Left ventricle myocardium inferior (tissue), 1 donor: ENCODE measurements around the gene LOC101059915. TPM values are rescaled to one million over a fixed set of nuclear protein-coding genes. Genes with fewer than 3 reads are reported as not detected.
"Not testable (repeated sequence)": the region's sequence is repeated elsewhere in the genome, so short reads cannot be mapped to it uniquely, and the experiment has no call there.

Experiments used
- DNase-seq: peaks from one replicate; pipeline ENCODE4 v3.0.0-alpha.2; 2020
- H3K27ac ChIP-seq: fragments of 200-600 bp; replicated peaks from 2 replicates; pipeline ENCODE4 v1.8.0; 2021
- H3K27me3 ChIP-seq: fragments of 200-600 bp; 2 replicates; pipeline ENCODE4 v1.8.0; 2021; ENCODE audit warnings: low read depth
- H3K36me3 ChIP-seq: fragments of 200-600 bp; 2 replicates; pipeline ENCODE4 v1.8.0; 2021
- H3K4me1 ChIP-seq: fragments of 200-600 bp; 2 replicates; pipeline ENCODE4 v1.8.0; 2021
- H3K4me3 ChIP-seq: fragments of 200-600 bp; 2 replicates; pipeline ENCODE4 v1.8.0; 2021; ENCODE audit warnings: mild to moderate bottlenecking, moderate library complexity
- H3K9me3 ChIP-seq: fragments of 200-600 bp; replicated peaks from 2 replicates; pipeline ENCODE4 v1.8.0; 2021
- intact Hi-C: fragments of 100-400 bp; cut with micrococcal nuclease; formaldehyde crosslinking; loops from one replicate; pipeline ENCODE4 v1.11.0; 2022
- total RNA-seq: library from RNA; stranded (reverse); fragmentation: NEBNext Ultra II Directional; extraction: Animal tissue kit (Norgen Biotek cat#: 25700); gene quantifications from one replicate; pipeline ENCODE4 v1.2.1, GENCODE V29; 2021
- donor health status: DM: no; HTN: yes; CAD: no; lungs with severe emphysema.

The LOC101059915 gene

GRCh38 chrX:71720289-71720886 lies 53.0 kb downstream of the LOC101059915 start:
- intact Hi-C loops, H3K9me3 ChIP-seq, DNase-seq, H3K4me3 ChIP-seq, H3K27me3 ChIP-seq, H3K27ac ChIP-seq, H3K36me3 ChIP-seq, H3K4me1 ChIP-seq: not testable (repeated sequence)

Other genes with a start within 250 kb of the LOC101059915 start
- 83.8 TPM for gene OGT, start 134.4 kb upstream of the LOC101059915 start, total RNA-seq
- 1.4 TPM for gene GCNA, start 89.1 kb upstream of the LOC101059915 start, total RNA-seq
- not detected for gene CXCR3, start 49.0 kb upstream of the LOC101059915 start, total RNA-seq
- gene CXorf49, start 50.7 kb downstream of the LOC101059915 start, total RNA-seq = not detected
- gene CXorf49B, start 95.8 kb downstream of the LOC101059915 start, total RNA-seq = not detected
- gene NHSL2, start 243.3 kb downstream of the LOC101059915 start, total RNA-seq = 3.8 TPM